ENCODE data around the gene DNAH14.

- no peak for TF ChIP-seq POLR2A (IDR thresholded peaks at IDR 0.05; ENCODE audit: low read depth, low read length)
- no peak for TF ChIP-seq RFX5 (IDR thresholded peaks at IDR 0.05; ENCODE audit: low read depth, low read length)
- TF ChIP-seq RCOR1 (IDR thresholded peaks at IDR 0.05; ENCODE audit: insufficient replicate concordance, low read length), result no peak
- no peak for TF ChIP-seq CTCF (conservative IDR thresholded peaks at IDR 0.05; ENCODE audit: low read depth, low read length)
- TF ChIP-seq USF2 (IDR thresholded peaks at IDR 0.05; ENCODE audit: low read depth, low read length), result no peak
- no peak for TF ChIP-seq MXI1 (IDR thresholded peaks at IDR 0.05; ENCODE audit: borderline replicate concordance, low read depth, low read length)
- TF ChIP-seq MAFK (IDR thresholded peaks at IDR 0.05; ENCODE audit: low read depth, low read length), result no peak
- no peak for TF ChIP-seq MAZ (IDR thresholded peaks at IDR 0.05; ENCODE audit: borderline replicate concordance, low read depth, low read length)
- no peak for TF ChIP-seq RAD21 (IDR thresholded peaks at IDR 0.05; ENCODE audit: low read length)
- TF ChIP-seq SMC3 (IDR thresholded peaks at IDR 0.05; ENCODE audit: low read depth, low read length), result no peak
- TF ChIP-seq ELK1 (IDR thresholded peaks at IDR 0.05; ENCODE audit: borderline replicate concordance, low read depth, low read length), result no peak
Observed at GRCh38 chr1:225413708-225414375, 484.4 kb downstream of the DNAH14 start.

Data from IMR-90 (cell line).